ENCODE measurements around the gene SLC6A11. TPM values are rescaled to one million over a fixed set of nuclear protein-coding genes. Genes with fewer than 3 reads are reported as not detected.

Gene SLC6A11
- total RNA-seq, 4 donors from 2014 or later, result 0.30 to 0.44 (median 0.42) TPM; not detected in 1

- Histone ChIP-seq H3K4me1 (no peaks in the 10 kb centered on the region), H3K27ac (no peak overlapping the region), H3K36me3 (no peaks in the 10 kb centered on the region), H3K4me3 (no peak overlapping the region), H3K9me3 (no peaks in the 10 kb centered on the region), H3K27me3 (no peaks in the 10 kb centered on the region)
- TF ChIP-seq EP300 (IDR thresholded peaks at IDR 0.05), result no peak
- no peak for TF ChIP-seq CTCF (IDR thresholded peaks at IDR 0.05)
- no peak for TF ChIP-seq POLR2A (IDR thresholded peaks at IDR 0.05)
- DNase-seq (ENCODE audit: low spot score in 2 of 2), result no peak
- WGBS, 2 donors, result 56 to 73% methylated on average over 2 of the region's 2 CpGs
Measured at GRCh38 chr3:10804183-10804648, 11.8 kb upstream of the SLC6A11 start.

DNA sequence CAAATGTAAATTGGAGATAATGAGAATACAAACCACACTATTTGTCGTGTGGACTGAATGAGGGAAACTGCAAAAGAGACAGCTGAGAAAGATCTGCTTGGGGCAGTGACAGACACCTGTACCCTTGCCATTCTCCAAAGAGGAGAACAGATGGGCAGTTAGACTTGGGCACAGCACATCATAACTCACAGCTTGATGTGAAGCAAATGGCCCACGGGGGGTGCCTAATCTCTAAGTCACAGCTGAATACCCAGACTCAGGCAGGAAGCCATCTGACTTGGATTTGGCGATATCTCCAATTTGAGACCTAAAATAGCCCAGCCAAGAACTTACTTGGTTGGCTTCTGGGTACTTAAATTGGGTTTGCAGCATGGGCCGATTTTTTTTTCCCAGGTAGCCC is 10.0 kb upstream of the SLC6A11 start:
- Histone ChIP-seq H3K9me3 (no peaks in the 10 kb centered on the region), H3K36me3 (no peaks in the 10 kb centered on the region), H3K27me3 (no peaks in the 10 kb centered on the region), H3K4me3 (no peak overlapping the region), H3K4me1 (no peaks in the 10 kb centered on the region), H3K27ac (no peak overlapping the region)
- TF ChIP-seq EP300 (IDR thresholded peaks at IDR 0.05) (no peak), CTCF (IDR thresholded peaks at IDR 0.05) (no peak), POLR2A (IDR thresholded peaks at IDR 0.05) (no peak)
- WGBS, 2 donors, result 72 to 84% methylated on average over 4 of the region's 4 CpGs
- no peak for DNase-seq (ENCODE audit: low spot score in 2 of 2)

- H3K27ac ChIP-seq, result no peak overlapping the region
- 71 to 77% methylated on average over 1 of the region's 1 CpG for WGBS, 2 donors
- TF ChIP-seq CTCF (IDR thresholded peaks at IDR 0.05), result no peak
- no peak for TF ChIP-seq POLR2A (IDR thresholded peaks at IDR 0.05)
Measured at GRCh38 chr3:10808130-10808735, 7.8 kb upstream of the SLC6A11 start.

DNA sequence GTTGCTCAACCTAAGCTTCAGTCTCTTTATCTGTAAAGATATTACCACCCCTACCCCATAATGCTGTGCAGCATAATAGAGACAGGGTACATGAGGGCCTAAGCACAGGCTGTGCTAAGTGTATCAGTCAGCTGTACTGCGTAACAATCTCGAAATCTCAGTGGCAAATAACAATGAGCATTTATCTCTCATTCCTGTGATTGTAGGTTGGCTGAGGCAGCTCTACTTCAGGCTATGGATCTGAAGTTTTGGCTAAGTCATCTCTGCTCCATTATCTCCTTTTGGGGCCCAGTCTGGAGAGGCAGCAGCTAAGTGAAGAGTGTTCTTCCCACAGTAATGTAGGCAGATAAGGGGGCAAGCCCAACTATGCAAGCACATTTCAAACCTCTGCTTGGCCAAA is 7.1 kb upstream of the SLC6A11 start:
- TF ChIP-seq EP300 (IDR thresholded peaks at IDR 0.05), result no peak
- TF ChIP-seq POLR2A (IDR thresholded peaks at IDR 0.05), result no peak
- no peak for TF ChIP-seq CTCF (IDR thresholded peaks at IDR 0.05)
- no peak for DNase-seq (ENCODE audit: low spot score in 2 of 2)
- Histone ChIP-seq H3K4me3 (no peak overlapping the region), H3K9me3 (no peaks in the 10 kb centered on the region), H3K27me3 (no peaks in the 10 kb centered on the region), H3K4me1 (no peaks in the 10 kb centered on the region), H3K27ac (no peak overlapping the region), H3K36me3 (no peaks in the 10 kb centered on the region)
- 93 to 97% methylated on average over 2 of the region's 2 CpGs for WGBS, 2 donors

More at GRCh38 chr3:10808130-10808735, 7.8 kb upstream of the SLC6A11 start:
- Histone ChIP-seq H3K27me3 (no peaks in the 10 kb centered on the region), H3K4me3 (no peak overlapping the region), H3K36me3 (no peaks in the 10 kb centered on the region), H3K4me1 (no peaks in the 10 kb centered on the region), H3K9me3 (no peaks in the 10 kb centered on the region)
- DNase-seq (ENCODE audit: low spot score in 2 of 2), result no peak

DNA sequence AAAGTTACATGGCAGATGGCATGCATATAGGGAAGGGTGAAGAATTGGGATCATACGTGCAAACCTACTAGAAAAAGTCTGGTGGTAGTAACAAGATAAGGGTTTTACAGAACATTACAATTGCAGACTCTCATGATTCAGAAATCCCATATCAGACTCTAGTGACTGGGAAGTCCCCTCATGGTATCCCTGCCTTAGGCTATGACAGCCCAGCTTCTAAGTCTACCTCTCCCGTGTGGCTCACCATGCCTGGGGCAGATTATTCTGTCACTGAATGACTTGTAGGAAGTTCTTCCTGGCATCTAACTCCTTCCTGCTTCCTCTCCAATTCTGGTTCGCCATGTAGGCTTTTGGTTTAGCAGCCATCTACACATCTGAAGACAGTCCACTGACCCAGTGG is 5.7 kb upstream of the SLC6A11 start:
- H3K4me3 ChIP-seq, result no peak overlapping the region
- H3K27ac ChIP-seq, result no peak overlapping the region
- no peaks in the 10 kb centered on the region for H3K4me1 ChIP-seq
- WGBS, 2 donors, result 76 to 83% methylated on average over 3 of the region's 3 CpGs
- no peak for DNase-seq (ENCODE audit: low spot score in 2 of 2)
- no peak for TF ChIP-seq EP300 (IDR thresholded peaks at IDR 0.05)
- no peak for TF ChIP-seq CTCF (IDR thresholded peaks at IDR 0.05)
- no peak for TF ChIP-seq POLR2A (IDR thresholded peaks at IDR 0.05)
- no peaks in the 10 kb centered on the region for H3K9me3 ChIP-seq
- H3K36me3 ChIP-seq, result no peaks in the 10 kb centered on the region
- H3K27me3 ChIP-seq, result peaks cover 0 to 11% of the 10 kb centered on the region in 2 donors

Data from tibial nerve (tissue), 4 donors.